H1 (cell line): ENCODE data around the gene NAV3. TPM values are rescaled to one million over a fixed set of nuclear protein-coding genes. Genes with fewer than 3 reads are reported as not detected.

ENCODE experiments used
- CTCF ChIA-PET: fragments of 300-600 bp; sonication (Branson Sonifier 250); formaldehyde crosslinking; loops from one replicate; lab custom pipeline; 2021; ENCODE audit not compliant: partially characterized antibody; lab: Charles Lee
- POLR2A ChIA-PET: fragments of 300-600 bp; sonication (Branson Sonifier 250); formaldehyde crosslinking; loops from one replicate; lab custom pipeline; 2021; ENCODE audit warnings: inconsistent platforms; ENCODE audit not compliant: partially characterized antibody; lab: Charles Lee
- DNase-seq, 2 experiments: peaks; one replicate each; pipeline versions ENCODE4 v3.0.0 to v3.0.0-alpha.2; 2010 to 2022; ENCODE audit warnings: low spot score in 2 of 2, low read depth in 1 of 2, mixed read lengths in 1 of 2
- FAIRE-seq: peaks from 2 replicates; lab custom pipeline; 2011; peaks lifted over from hg19 to GRCh38; lab: Jason Lieb, UNC
- H2AFZ ChIP-seq: 2 replicates; pipeline ENCODE4 v1.8.1; 2012; ENCODE audit warnings: low read length, inconsistent platforms
- H2AK5ac ChIP-seq: 2 replicates; pipeline ENCODE4 v1.6.1; 2013; ENCODE audit warnings: low read depth, low read length
- H2BK120ac ChIP-seq: replicated peaks from 2 replicates; pipeline ENCODE3; 2013; ENCODE audit warnings: low read depth, low read length, inconsistent platforms
- H2BK12ac ChIP-seq: 2 replicates; pipeline ENCODE4 v1.6.1; 2013; ENCODE audit warnings: low read depth, low read length
- H2BK15ac ChIP-seq: 2 replicates; pipeline ENCODE4 v1.6.1; 2013; ENCODE audit warnings: low read length
- H2BK20ac ChIP-seq: 2 replicates; pipeline ENCODE4 v1.6.1; 2013; ENCODE audit warnings: low read length
- H2BK5ac ChIP-seq: 2 replicates; pipeline ENCODE4 v1.6.1; 2013; ENCODE audit warnings: low read depth, low read length
- H3K14ac ChIP-seq: 2 replicates; pipeline ENCODE4 v1.6.1; 2013; ENCODE audit warnings: inconsistent platforms; ENCODE audit not compliant: insufficient read length
- H3K18ac ChIP-seq: 2 replicates; pipeline ENCODE4 v1.6.1; 2013; ENCODE audit warnings: low read length; ENCODE audit errors: extremely low read depth
- H3K23ac ChIP-seq: 2 replicates; pipeline ENCODE4 v1.6.1; 2013; ENCODE audit warnings: inconsistent platforms; ENCODE audit not compliant: insufficient read length
- H3K23me2 ChIP-seq: 2 replicates; pipeline ENCODE4 v1.6.1; 2013; ENCODE audit warnings: low read depth, low read length
- H3K27ac ChIP-seq: 2 replicates; pipeline ENCODE4 v1.6.1; 2011; ENCODE audit warnings: low read depth, low read length, inconsistent platforms
- H3K27me3 ChIP-seq, 4 experiments: replicated peaks in 1 of 4; 1 replicate in 1 of 4; 2 replicates in 3 of 4; pipeline versions ENCODE4 v1.6.1 to v1.8.1; 2011 to 2013; ENCODE audit warnings: low read length in 3 of 4, mild to moderate bottlenecking in 3 of 4, inconsistent platforms in 2 of 4, mixed read lengths in 2 of 4, moderate library complexity in 1 of 4; ENCODE audit not compliant: control insufficient read depth in 3 of 4, insufficient read depth in 3 of 4; ENCODE audit errors: extremely low read depth in 1 of 4
- H3K36me3 ChIP-seq, 4 experiments: 2 replicates each; pipeline versions ENCODE4 v1.6.1 to v1.8.1; 2011 to 2013; ENCODE audit warnings: mild to moderate bottlenecking in 4 of 4, low read length in 3 of 4, moderate library complexity in 2 of 4, control low read depth in 1 of 4, inconsistent platforms in 1 of 4; ENCODE audit not compliant: insufficient read depth in 4 of 4, control insufficient read depth in 2 of 4
- H3K4ac ChIP-seq: replicated peaks from 2 replicates; pipeline ENCODE3; 2013; ENCODE audit warnings: low read length, low read depth, mixed read lengths, inconsistent platforms; ENCODE audit not compliant: insufficient read length
- H3K4me1 ChIP-seq, 4 experiments: replicated peaks in 1 of 4; 1 replicate in 1 of 4; 2 replicates in 3 of 4; pipeline versions ENCODE4 v1.6.1 to v1.8.1; 2011 to 2013; ENCODE audit warnings: low read length in 3 of 4, inconsistent platforms in 2 of 4, mixed read lengths in 1 of 4; ENCODE audit not compliant: insufficient read depth in 4 of 4, control insufficient read depth in 3 of 4
- H3K4me2 ChIP-seq, 2 experiments: 2 replicates each; pipeline versions ENCODE4 v1.6.1 to v1.8.1; 2011 to 2013; ENCODE audit warnings: low read depth in 2 of 2, low read length in 2 of 2, control low read depth in 1 of 2, inconsistent platforms in 1 of 2, mild to moderate bottlenecking in 1 of 2; ENCODE audit not compliant: insufficient read depth in 1 of 2
- H3K4me3 ChIP-seq, 4 experiments: fragments of 200-600, 300-600 bp in 1 of 4; sonication (generic), shearing (Covaris generic), sonication (Bioruptor Twin) in 1 of 4; 2 replicates each; pipeline versions ENCODE4 v1.5.1 to v1.8.1; 2011 to 2016; ENCODE audit warnings: low read length in 4 of 4, low read depth in 3 of 4, control low read depth in 2 of 4, inconsistent platforms in 2 of 4, mild to moderate bottlenecking in 2 of 4, mixed read lengths in 1 of 4, moderate library complexity in 1 of 4; ENCODE audit not compliant: insufficient read depth in 2 of 4; ENCODE audit errors: extremely low read depth in 1 of 4
- H3K56ac ChIP-seq: replicated peaks from 2 replicates; pipeline ENCODE3; 2013; ENCODE audit warnings: low read depth, mild to moderate bottlenecking, mixed read lengths, low read length, inconsistent platforms; ENCODE audit not compliant: insufficient read length
- H3K79me1 ChIP-seq: 2 replicates; pipeline ENCODE4 v1.6.1; 2013; ENCODE audit warnings: low read depth, low read length, control low read depth
- H3K79me2 ChIP-seq, 2 experiments: 2 replicates each; pipeline versions ENCODE4 v1.6.1 to v1.8.1; 2012 to 2013; ENCODE audit warnings: low read length in 2 of 2, mild to moderate bottlenecking in 2 of 2, inconsistent platforms in 1 of 2; ENCODE audit not compliant: insufficient read depth in 2 of 2, control insufficient read depth in 1 of 2
- H3K9ac ChIP-seq, 4 experiments: replicated peaks in 1 of 4; 1 replicate in 1 of 4; 2 replicates in 3 of 4; pipeline versions ENCODE4 v1.6.1 to v1.8.1; 2011 to 2013; ENCODE audit warnings: low read depth in 3 of 4, low read length in 3 of 4, control low read depth in 2 of 4, mild to moderate bottlenecking in 2 of 4, moderate library complexity in 2 of 4, inconsistent platforms in 1 of 4; ENCODE audit errors: extremely low read depth in 1 of 4
- H3K9me3 ChIP-seq, 2 experiments: 2 replicates each; pipeline versions ENCODE4 v1.6.1 to v1.8.1; 2012 to 2013; ENCODE audit warnings: mild to moderate bottlenecking in 2 of 2, moderate library complexity in 2 of 2, control low read depth in 1 of 2, inconsistent platforms in 1 of 2, low read depth in 1 of 2, low read length in 1 of 2, mixed read lengths in 1 of 2; ENCODE audit not compliant: insufficient read depth in 2 of 2
- H4K20me1 ChIP-seq, 2 experiments: replicated peaks in 1 of 2; 2 replicates each; pipeline versions ENCODE3 to v1.8.1; 2011 to 2013; ENCODE audit warnings: inconsistent platforms in 2 of 2, low read length in 2 of 2, mild to moderate bottlenecking in 1 of 2; ENCODE audit not compliant: insufficient read depth in 2 of 2, control insufficient read depth in 1 of 2
- H4K5ac ChIP-seq: 2 replicates; pipeline ENCODE4 v1.6.1; 2013; ENCODE audit warnings: low read length, low read depth, mixed read lengths, inconsistent platforms; ENCODE audit not compliant: insufficient read length
- H4K8ac ChIP-seq: 2 replicates; pipeline ENCODE4 v1.8.0; 2013; ENCODE audit warnings: mild to moderate bottlenecking, moderate library complexity, low read length, inconsistent platforms; ENCODE audit not compliant: insufficient read depth; ENCODE audit errors: extremely low read depth
- H4K91ac ChIP-seq: replicated peaks from 2 replicates; pipeline ENCODE3; 2013; ENCODE audit warnings: low read length, mixed read lengths, inconsistent platforms; ENCODE audit not compliant: insufficient read length
- ASH2L ChIP-seq: fragments of 200-600, 300-600 bp; sonication (generic); IDR thresholded peaks from one replicate; pipeline ENCODE4 v1.7.1; 2017; ENCODE audit warnings: low read length
- BRCA1 ChIP-seq: IDR thresholded peaks from 2 replicates; pipeline ENCODE4 v1.6.1; 2012; ENCODE audit warnings: low read depth, low read length, improper control_type of control experiment
- CEBPB ChIP-seq: IDR thresholded peaks from 2 replicates; pipeline ENCODE4 v1.6.1; 2012; ENCODE audit warnings: low read depth, low read length
- CREB1 ChIP-seq: IDR thresholded peaks from 2 replicates; pipeline ENCODE4 v1.6.1; 2012; ENCODE audit warnings: inconsistent platforms
- EGR1 ChIP-seq: IDR thresholded peaks from 2 replicates; pipeline ENCODE4 v1.6.1; 2011; ENCODE audit warnings: low read depth, low read length, borderline replicate concordance
- EP300 ChIP-seq, 2 experiments: IDR thresholded peaks; 1 replicate in 1 of 2; 2 replicates in 1 of 2; pipeline ENCODE4 v1.6.1; 2011 to 2012; ENCODE audit warnings: low read depth in 2 of 2, low read length in 2 of 2, mild to moderate bottlenecking in 2 of 2, borderline replicate concordance in 1 of 2, inconsistent platforms in 1 of 2, moderate library complexity in 1 of 2
- MAFK ChIP-seq: IDR thresholded peaks from 2 replicates; pipeline ENCODE4 v1.6.1; 2012; ENCODE audit warnings: low read depth, mild to moderate bottlenecking, improper control_type of control experiment, low read length
- NANOG ChIP-seq: IDR thresholded peaks from 2 replicates; pipeline ENCODE4 v1.6.1; 2011; ENCODE audit warnings: low read length, low read depth, mild to moderate bottlenecking, inconsistent platforms; ENCODE audit not compliant: insufficient read depth, poor library complexity, severe bottlenecking
- SIN3A ChIP-seq, 2 experiments: IDR thresholded peaks in 1 of 2; conservative IDR thresholded peaks in 1 of 2; 2 replicates each; pipeline ENCODE4 v1.6.1; 2011 to 2012; ENCODE audit warnings: low read length in 2 of 2, improper control_type of control experiment in 1 of 2, low read depth in 1 of 2, mild to moderate bottlenecking in 1 of 2
- SP1 ChIP-seq: IDR thresholded peaks from 2 replicates; pipeline ENCODE4 v1.6.1; 2011; ENCODE audit warnings: low read depth, low read length
- SRF ChIP-seq: IDR thresholded peaks from 2 replicates; pipeline ENCODE4 v1.6.1; 2011; ENCODE audit warnings: mild to moderate bottlenecking, low read depth, low read length, moderate library complexity
- TCF12 ChIP-seq: IDR thresholded peaks from 2 replicates; pipeline ENCODE4 v1.6.1; 2011; ENCODE audit warnings: low read depth, mild to moderate bottlenecking, low read length
- YY1 ChIP-seq: IDR thresholded peaks from 2 replicates; pipeline ENCODE4 v1.6.1; 2011; ENCODE audit warnings: low read depth, mild to moderate bottlenecking, low read length
- ZNF274 ChIP-seq: IDR thresholded peaks from 2 replicates; pipeline ENCODE4 v1.7.0; 2012; ENCODE audit warnings: low read length, borderline replicate concordance; ENCODE audit errors: extremely low read depth
- polyA plus RNA-seq, 7 experiments: library from polyadenylated mRNA; depleted of rRNA in 3 of 7; stranded (reverse) in 5 of 7; unstranded in 2 of 7; fragments of >200 nt in 5 of 7; fragments of 200-250 nt in 2 of 7; gene quantifications; 1 replicate in 5 of 7; 2 replicates in 1 of 7; 4 replicates in 1 of 7; pipeline versions ENCODE4 v1.2.1 to v1.2.3, GENCODE V29; 2011 to 2013; ENCODE audit warnings: missing spikeins in 2 of 7, mixed read lengths in 2 of 7
- total RNA-seq: library from RNA; stranded (reverse); fragmentation: NEBNext Ultra II Directional; extraction: Animal tissue kit (Norgen Biotek cat#: 25700); gene quantifications from 2 replicates; pipeline ENCODE4 v1.2.1, GENCODE V29; 2021
- TF ChIP-seq, protein P1 (sequence below): IDR thresholded peaks from 2 replicates; pipeline ENCODE4 v1.6.1; 2012; ENCODE audit warnings: inconsistent platforms

NAV3 gene
- total and polyA plus RNA-seq, 2 of the 8 experiments (the other 6 are each of a cell fraction or from before 2014, with no cell fraction given), result 0.47 to 5.0 TPM

DNA sequence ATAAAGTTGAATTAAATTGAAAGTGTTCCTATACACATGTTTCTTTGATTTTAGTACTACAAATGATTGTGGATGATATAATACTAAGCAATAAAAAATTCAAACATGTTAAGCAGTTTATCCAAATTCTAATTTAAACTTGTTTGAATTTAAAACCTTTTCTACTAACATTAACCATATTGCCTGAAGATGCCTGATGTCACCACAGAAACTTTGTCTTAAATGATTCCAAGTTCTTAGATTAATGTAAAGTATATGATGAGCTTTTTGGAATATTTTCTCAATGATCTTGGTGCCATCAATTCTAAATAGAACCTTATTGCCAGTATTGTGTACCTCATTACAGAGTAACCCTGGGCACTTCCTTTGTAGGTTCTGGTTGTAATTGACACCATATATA lies 259.6 kb downstream of the NAV3 start:
- Histone ChIP-seq H3K56ac (no peak overlapping the region), H2AFZ (no peak overlapping the region), H4K5ac (no peak overlapping the region), H3K4me3 (no peak overlapping the region), H3K4me1 (no peaks in the 10 kb centered on the region), H3K23me2 (no peaks in the 10 kb centered on the region), H3K9me3 (no peaks in the 10 kb centered on the region), H2BK12ac (no peak overlapping the region), H3K9ac (no peak overlapping the region), H3K4ac (no peak overlapping the region), H3K79me1 (no peaks in the 10 kb centered on the region), H4K20me1 (no peaks in the 10 kb centered on the region), H3K79me2 (no peaks in the 10 kb centered on the region), H3K27ac (no peak overlapping the region), H4K8ac (no peak overlapping the region), H2AK5ac (no peak overlapping the region), H3K27me3 (peaks cover 0 to 1% (median 0%) of the 10 kb centered on the region in 4 experiments; a peak in 1 of 7 replicates), H3K23ac (no peak overlapping the region), H3K14ac (no peak overlapping the region), H2BK15ac (no peak overlapping the region), H2BK20ac (no peak overlapping the region), H4K91ac (no peak overlapping the region), H3K36me3 (no peaks in the 10 kb centered on the region), H3K4me2 (no peak overlapping the region), H3K18ac (no peak overlapping the region), H2BK5ac (no peak overlapping the region), H2BK120ac (no peak overlapping the region)
- no peak for DNase-seq
- ChIA-PET POLR2A (no interaction called here), CTCF (interaction anchor here (0.6 to 0.9 kb wide), 2 partner anchors 44 to 114 kb away, joined by 3 read pairs; no protein-coding TSS in a partner anchor)
- no peak for TF ChIP-seq SIN3A (conservative IDR thresholded peaks at IDR 0.05 in 1 of 2, IDR thresholded peaks at IDR 0.05 in 1 of 2; ENCODE audit: low read depth in 1 of 2, low read length in 2 of 2)
- TF ChIP-seq CREB1, result no peak
- TF ChIP-seq, protein P1, sequence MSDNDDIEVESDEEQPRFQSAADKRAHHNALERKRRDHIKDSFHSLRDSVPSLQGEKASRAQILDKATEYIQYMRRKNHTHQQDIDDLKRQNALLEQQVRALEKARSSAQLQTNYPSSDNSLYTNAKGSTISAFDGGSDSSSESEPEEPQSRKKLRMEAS, result no peak
- TF ChIP-seq EP300 (IDR thresholded peaks at IDR 0.05; ENCODE audit: borderline replicate concordance in 1 of 2, low read depth in 2 of 2, low read length in 2 of 2), result no peak
- TF ChIP-seq MAFK, result no peak
- TF ChIP-seq EGR1, result no peak
- no peak for TF ChIP-seq NANOG
- TF ChIP-seq CEBPB, result no peak
- no peak for TF ChIP-seq YY1
- no peak for TF ChIP-seq SRF
- TF ChIP-seq ZNF274, result no peak
- no peak for TF ChIP-seq SP1
- TF ChIP-seq BRCA1, result no peak
- no peak for TF ChIP-seq ASH2L
- TF ChIP-seq TCF12, result no peak
- FAIRE-seq, result no peak
